DMS114 treated with DMSO at 0.1 percent for 48 hours (cell line): Measurements from ENCODE around the gene IDH2.
A peak's percentile ranks its signal among the peaks of the same experiment; 100 is the strongest.
"Not testable (repeated sequence)": the region's sequence is repeated elsewhere in the genome, so short reads cannot be mapped to it uniquely, and the experiment has no call there.

ENCODE experiments used
- DNase-seq: peaks from one replicate; lab custom pipeline; 2025; ENCODE audit not compliant: unreplicated experiment; lab: John Stamatoyannopoulos, UW

Gene IDH2

DNA sequence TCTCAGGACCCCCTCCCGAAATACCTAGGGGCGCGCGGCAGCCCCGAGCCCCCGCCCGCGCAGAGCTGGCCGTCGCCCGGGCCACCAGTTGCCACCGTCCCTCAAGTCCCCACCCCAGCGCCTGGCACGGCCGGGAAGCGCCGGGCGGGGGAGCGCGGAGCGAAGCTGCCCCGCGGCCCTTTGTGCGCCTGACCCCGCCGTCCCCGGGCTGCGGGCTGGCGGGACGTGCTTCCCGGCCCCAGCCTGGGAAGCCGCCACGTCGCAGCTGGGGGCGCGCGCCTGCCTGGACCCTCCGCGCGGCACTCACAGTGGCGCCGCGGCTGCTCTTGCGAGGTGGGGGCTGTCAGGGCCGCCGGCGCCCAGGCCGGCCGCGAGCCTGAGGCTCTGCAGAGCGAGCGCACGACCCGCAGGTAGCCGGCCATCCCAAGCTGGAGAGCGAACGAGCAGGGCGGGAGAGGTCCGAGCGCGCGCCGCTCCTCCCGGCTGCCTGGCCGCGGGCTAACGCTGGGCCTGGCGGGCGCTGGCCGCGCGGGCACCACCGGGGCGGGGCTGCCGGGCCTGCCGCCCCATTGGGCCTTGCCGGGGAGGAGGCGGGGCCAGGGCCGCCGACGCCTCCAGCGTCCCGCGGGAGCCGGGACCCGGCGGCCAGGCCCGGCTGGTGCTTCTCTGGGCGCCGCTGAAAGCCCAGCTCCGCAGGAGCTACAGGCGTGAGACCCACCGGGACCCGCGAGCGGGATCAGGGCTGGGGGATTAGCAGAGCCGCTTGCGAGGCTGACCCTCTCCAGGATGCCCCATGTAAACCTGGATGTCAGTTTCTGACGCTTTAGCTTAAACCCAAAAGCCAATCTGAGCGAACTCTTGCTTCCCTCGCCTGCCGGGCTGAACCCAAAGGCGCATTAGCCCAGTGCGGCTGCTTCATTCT lies at the start of gene IDH2:
Gene IDH2, minus strand, starts transcription at position 500 of the 922 bp plus-strand sequence. Its CDS starts 78 bp downstream, at position 422.
- peak; percentile 78 for DNase-seq

GRCh38 chr15:90150551-90150950 lies 48.3 kb upstream of the IDH2 start:
- not testable (repeated sequence) for DNase-seq

DNA sequence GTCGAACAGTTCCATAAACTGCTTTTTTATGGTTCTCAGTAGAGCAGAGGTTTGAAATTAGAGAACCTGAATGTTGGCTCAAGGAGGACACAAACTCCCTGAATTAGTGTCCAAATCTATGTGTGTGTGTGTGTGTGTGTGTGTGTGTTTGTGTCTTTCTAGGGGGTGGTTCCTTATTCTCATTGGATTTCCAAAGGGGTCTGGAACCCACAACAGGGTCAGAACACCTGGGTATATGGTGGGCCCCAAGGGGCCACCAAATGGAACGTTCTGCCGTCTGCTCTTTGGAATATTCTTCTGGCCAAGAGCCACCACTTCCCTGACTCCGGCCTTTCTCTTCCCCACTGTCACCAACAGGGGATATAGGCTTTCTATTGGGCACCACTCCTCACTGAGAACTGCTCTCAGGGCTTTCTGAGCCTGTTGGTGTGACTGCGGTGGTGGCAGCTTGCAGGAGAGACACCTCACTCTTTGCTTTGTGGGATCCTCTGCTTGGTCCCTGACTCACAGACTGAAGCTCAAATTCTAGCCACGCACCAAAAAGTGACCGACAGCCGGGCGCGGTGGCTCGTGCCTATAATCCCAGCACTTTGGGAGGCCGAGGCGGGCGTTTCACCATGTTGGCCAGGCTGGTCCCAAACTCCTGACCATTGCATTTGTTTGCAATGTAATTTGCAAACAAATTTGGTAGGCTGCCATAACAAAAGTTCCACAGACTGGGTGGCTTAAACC lies 47.5 kb upstream of the IDH2 start:
- no peak for DNase-seq

- DNase-seq: not testable (repeated sequence)
These were observed 44.0 kb upstream of the IDH2 start for GRCh38 chr15:90146198-90146761.

- DNase-seq: no peak
These were observed 43.5 kb upstream of the IDH2 start for GRCh38 chr15:90145761-90146160.

- no peak for DNase-seq
These were observed 43.0 kb upstream of the IDH2 start for GRCh38 chr15:90145259-90145658.

DNA sequence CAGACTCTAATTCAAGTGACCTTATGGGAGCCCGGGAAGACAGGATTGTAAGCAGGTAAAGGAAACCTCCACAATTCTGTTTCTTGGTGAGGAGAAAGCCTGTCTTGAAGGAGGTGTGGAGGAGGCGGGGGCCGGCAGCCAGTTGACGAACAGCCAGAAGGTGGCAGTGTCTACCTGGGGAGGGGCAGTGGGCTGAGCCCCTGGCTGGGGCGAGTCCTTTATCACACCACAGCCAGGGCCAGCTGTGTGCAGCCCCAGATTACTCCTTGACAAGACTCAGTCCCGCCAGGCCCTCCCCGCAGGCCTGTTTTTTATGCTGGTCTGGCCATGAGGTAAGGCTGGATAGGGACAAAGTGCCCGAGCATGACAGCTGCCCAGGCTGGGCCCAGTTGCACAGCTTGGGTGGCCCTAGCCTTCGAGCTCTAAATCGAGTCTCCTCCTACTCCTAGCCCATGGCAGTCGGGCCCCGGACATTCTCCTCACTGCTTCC lies 40.9 kb upstream of the IDH2 start:
- DNase-seq: peak; percentile 60

GRCh38 chr15:90142216-90143165 lies 40.2 kb upstream of the IDH2 start:
- no peak for DNase-seq

DNA sequence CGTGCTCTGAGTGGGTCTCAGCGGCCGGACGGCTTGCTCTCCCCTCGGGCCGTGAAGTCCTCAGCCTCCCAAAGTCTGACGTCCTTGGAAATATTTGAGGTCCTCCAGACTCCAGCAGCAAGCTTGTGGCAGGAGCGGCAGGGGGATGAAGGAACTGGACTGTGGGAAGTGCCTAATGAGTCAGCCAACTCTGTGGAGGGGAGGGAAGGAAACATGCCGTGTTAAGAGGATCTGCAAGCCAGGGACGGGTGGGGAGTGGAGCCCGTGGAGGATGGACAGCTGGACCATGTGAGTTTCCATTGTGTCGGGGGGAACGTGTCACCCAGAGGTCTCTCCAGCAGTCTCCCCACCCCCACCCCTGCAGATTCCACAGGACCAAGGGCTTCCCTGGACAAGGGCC lies 39.4 kb upstream of the IDH2 start:
- DNase-seq: no peak

DNA sequence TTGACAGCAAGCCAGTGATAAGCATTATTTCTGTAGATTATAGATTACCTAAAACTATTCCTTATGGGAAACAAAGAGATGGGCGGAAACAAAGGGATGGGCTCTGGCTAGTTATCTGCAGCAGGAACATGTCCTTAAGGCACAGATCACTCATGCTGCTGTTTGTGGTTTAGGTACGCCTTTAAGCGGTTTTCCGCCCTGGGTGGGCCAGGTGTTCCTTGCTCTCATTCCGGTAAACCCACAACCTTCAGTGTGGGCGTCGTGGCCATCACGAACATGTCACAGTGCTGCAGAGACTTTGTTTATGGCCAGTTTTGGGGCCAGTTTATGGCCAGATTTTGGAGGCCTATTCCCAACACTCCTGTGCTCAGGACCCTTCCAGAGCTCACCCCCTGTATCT lies 37.3 kb upstream of the IDH2 start:
- not testable (repeated sequence) for DNase-seq

DNA sequence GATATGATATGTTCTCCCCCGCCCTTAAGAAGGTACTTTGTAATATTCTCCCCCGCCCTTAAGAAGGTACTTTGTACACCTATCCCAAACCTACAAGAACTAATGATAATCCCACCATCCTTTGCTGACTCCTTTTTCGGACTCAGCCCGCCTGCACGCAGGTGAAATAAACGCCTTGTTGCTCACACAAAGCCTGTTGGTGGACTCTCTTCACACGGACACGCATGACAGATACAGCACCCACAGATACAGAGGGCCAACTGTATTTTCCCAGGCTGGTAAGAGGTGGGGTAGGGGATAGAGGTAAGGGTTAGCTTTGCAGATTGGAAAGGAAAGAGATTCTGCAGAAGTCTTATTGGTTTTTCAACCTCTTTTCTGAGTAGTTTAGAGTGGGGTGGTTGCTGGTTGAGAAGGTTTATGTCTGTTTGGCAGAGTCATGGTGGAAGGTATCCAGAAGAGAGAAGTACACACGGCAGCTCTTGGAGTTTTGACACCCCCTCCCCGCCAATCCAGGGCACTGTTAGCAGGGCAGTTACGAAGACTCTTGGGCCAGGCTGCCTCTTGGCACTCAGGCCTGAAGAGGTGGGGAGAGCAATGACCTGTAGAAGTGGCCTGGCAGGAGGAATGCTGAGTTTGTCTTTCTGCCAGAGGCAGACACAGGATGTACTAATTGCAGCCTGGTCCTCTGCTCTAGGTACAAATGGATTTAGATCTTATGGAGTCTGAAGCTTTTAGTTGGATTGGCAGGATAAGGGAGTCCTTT lies 36.0 kb upstream of the IDH2 start:
- no peak for DNase-seq

- DNase-seq: no peak
These were observed 30.2 kb upstream of the IDH2 start for GRCh38 chr15:90132437-90132836.

GRCh38 chr15:90131848-90132247 lies 29.6 kb upstream of the IDH2 start:
- no peak for DNase-seq

DNA sequence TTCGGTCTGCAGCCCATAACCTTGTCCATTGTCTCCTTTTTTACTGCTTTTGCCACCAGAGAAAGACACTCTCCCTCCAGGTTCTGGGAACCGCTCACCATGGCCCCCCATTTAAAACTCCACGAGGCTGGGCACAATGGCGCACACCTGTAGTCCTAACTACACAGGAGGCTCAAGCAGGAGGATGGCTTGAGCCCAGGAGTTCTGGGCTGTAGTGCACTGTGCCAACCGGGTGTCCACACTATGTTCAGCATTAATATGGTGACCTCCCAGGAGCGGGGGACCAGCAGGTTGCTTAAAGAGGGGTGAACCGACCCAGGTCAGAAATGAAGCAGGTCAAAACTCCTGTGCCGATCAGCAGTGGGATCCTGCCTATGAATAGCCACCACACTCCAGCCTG lies 28.0 kb upstream of the IDH2 start:
- no peak for DNase-seq

DNA sequence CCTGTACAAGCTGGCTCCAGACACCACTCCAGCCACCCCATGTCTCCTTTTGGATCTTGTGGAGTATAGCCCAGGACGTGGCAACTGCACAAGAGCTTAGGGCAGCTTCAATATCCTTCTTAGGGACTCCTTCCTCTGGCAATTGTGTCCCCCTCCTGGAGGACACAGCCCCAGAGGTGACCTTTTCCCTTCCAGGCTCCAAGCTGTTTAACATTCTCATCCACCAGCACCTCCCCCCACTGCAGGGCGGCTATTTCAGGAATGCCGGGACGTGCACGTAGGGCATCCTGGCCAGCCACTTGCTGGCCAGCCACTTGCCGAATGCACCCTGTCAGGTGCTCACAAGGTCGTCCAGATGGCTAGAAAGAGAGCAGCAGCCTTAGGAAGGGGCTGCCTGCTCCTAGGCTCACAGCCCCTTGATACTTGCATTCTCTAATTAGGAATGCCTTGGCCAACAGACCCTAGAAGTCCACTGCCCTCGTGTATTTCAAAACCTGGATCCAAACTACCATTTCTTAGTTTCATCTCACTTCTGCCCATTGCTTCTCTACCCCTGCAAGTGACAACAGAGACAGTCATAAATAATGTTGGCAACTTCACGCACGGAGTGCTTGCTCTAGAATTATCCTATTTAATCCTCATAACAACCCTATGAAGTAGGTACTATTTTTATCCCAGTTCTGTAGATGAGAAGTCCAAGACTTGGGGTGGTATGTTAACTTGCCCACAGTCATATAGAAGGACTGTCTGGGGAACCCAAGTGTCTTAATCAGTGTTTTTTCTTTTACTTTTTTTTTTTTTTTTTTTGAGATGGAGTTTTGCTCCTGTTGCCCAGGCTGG lies 24.5 kb upstream of the IDH2 start:
- no peak for DNase-seq

DNA sequence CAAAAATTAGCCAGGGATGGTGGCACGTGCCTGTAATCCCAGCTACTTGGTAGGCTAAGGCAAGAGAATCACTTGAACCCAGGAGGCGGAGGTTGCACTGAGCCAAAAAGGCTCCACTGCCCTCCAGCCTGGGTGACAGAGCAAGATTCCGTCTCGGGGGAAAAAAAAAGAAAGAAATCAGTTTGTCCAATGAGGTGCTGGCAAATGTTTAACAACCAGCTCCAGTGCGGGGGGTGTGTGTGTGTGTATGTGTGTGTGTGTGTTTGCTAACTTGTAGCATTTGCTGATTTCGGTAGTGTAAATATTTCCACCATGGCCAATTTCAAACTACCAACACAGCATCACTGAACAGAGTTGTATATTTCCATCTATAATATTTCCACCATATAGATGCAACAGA lies 23.8 kb upstream of the IDH2 start:
- DNase-seq: no peak

DNA sequence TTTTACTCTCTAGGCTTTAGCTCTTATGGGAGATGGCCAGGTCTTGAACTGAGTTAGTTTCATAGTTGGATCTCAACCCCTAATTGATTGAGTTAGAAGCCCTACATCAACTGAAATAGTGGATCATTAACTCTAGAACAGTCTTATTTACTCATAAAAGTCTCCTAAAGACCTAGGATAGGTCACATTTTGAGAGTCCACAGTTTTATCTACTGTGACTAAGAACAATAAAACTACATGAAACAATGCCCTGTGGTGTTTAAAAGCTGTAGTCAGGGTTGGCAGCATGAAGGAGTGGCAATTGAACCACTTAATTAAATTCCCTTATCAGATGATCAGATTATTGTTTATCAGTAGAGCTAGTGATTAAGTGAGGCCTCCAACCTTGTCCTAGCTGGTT lies 22.2 kb upstream of the IDH2 start:
- DNase-seq: no peak

DNA sequence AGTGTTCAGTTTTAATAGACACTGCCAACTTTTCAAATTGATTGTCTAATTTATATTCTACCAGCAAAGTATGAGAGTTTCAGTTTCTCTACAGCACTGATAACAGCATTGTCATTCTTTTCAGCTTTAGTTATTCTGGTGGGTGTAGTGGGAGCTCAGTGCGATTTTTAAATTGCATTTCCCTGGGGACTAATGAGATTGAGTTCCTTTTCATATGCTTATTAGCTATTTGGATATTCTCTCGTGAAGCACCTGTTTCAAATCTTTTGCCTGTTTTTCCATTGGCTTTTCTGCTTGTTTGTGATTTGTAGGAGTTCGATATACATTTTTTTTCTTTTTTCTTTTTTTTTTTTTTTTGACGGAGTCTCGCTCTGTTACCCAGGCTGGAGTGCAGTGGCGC lies 18.8 kb upstream of the IDH2 start:
- no peak for DNase-seq

DNA sequence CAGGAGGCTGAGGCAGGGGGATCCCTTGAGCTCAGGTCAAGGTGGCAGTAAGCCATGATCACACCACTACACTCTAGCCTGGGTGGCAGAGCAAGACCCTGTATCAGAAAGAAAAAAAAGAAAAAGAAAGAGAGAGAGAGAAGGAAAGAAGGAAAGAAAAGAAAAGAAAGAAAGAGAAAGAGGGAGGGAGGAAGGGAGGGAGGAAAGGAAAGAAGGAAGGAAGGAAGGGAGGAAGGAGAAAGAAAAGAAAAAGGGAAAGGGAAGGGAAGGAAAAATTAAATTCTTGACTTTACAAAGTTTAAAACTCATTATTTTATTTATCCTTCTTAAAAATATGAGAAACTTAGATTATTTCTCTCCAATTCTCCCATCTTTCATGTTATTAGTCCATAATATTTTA lies 17.1 kb upstream of the IDH2 start:
- no peak for DNase-seq
